Testis (tissue), 2 donors: Measurements from ENCODE around the gene TTLL9.

Experiments used
- CTCF ChIP-seq, 3 experiments: fragments of 450-650 bp in 2 of 3; fragments of 200-600 bp in 1 of 3; sonication (generic) in 1 of 3; IDR thresholded peaks; one replicate each; pipeline ENCODE4 v1.5.1; 2016 to 2019; ENCODE audit warnings: antibody characterized with exemption in 3 of 3, mild to moderate bottlenecking in 2 of 3, moderate library complexity in 1 of 3
- POLR2A ChIP-seq: fragments of 450-650 bp; IDR thresholded peaks from one replicate; pipeline ENCODE4 v1.6.1; 2017; ENCODE audit warnings: antibody characterized with exemption, mild to moderate bottlenecking, moderate library complexity

DNA sequence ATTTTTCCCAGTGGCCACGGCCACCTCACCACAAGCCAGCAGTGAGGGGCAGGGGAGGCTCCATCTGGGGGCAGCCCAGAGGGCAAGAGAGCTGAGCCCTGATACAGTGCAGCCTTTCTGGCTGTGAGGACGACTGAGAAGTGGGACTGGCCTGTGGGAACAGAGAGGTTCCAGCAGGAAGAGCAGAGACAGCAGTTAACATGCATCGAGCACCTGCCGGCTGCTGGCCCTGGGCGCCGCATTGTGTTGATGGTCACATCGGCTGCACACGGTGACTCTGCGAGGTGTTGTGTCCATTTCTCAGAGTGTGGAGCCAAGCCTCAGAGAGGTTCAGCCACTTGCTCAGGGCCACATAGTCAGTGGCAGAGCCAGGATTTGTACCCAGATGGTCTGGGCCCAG, 34.9 kb upstream of the TTLL9 start:
- TF ChIP-seq POLR2A, result no peak
- TF ChIP-seq CTCF (IDR thresholded peaks at IDR 0.05), result no peak
